Measurements from ENCODE around the gene TEDDM1. TPM values are rescaled to one million over a fixed set of nuclear protein-coding genes. Genes with fewer than 3 reads are reported as not detected.

The TEDDM1 gene
- not detected in 2 replicates for total RNA-seq
- polyA plus RNA-seq = not detected in 2 replicates
- polyA plus RNA-seq (2011; cell fraction: cytosol; rRNA removed) = not detected in 2 replicates
- polyA plus RNA-seq (2011; cell fraction: nucleus; rRNA removed) = not detected in 2 replicates
- 0.07 TPM in 1 of 2 replicates, not detected in the other for polyA plus RNA-seq (2012)
- not detected in 2 replicates for polyA minus RNA-seq
- not detected for polyA minus RNA-seq (2011; cell fraction: cytosol; rRNA and poly(A)+ RNA removed)
- polyA minus RNA-seq (2011; cell fraction: nucleus; rRNA and poly(A)+ RNA removed) = not detected in 2 replicates
- Bru-seq, nascent RNA = not detected
- BruChase-seq, experiment 1, labeled RNA remaining after a 6-hour chase = not detected
- BruChase-seq, experiment 2, labeled RNA remaining after a 2-hour chase = not detected
- long read RNA-seq = 0 reads

GRCh38 chr1:182400567-182400966, at the start of gene TEDDM1:
Gene TEDDM1, minus strand, starts transcription at chr1:182400667. Its CDS starts 182 bp downstream, at chr1:182400485.
- POLR2A ChIA-PET = no interaction called here
- no peak for FAIRE-seq
- BruUV-seq (replicated peaks) = no TSS peak

More at GRCh38 chr1:182400567-182400966, at the start of gene TEDDM1:
- Histone ChIP-seq H3K27me3 (ENCODE audit: control insufficient read depth in 2 of 2, insufficient read depth in 2 of 2, low read length in 2 of 2) (no peaks in the 10 kb centered on the region), H4K20me1 (replicated peaks; ENCODE audit: control insufficient read depth, extremely low read depth, insufficient read depth, low read length) (no peaks in the 10 kb centered on the region), H3K4me2 (ENCODE audit: insufficient read depth, low read length) (no peak within 1 kb of the TSS), H3K9ac (replicated peaks; ENCODE audit: extremely low read depth, insufficient read depth, low read length) (no peak within 1 kb of the TSS), H3K79me2 (ENCODE audit: control insufficient read depth, insufficient read depth, low read length) (no peaks in the 10 kb centered on the region), H3K36me3 (ENCODE audit: control insufficient read depth in 2 of 2, extremely low read depth in 1 of 2, insufficient read depth in 2 of 2, low read length in 2 of 2) (no peaks in the 10 kb centered on the region), H3K4me3 (replicated peaks in 1 of 3; ENCODE audit: insufficient read depth in 1 of 3, low read depth in 1 of 3, low read length in 3 of 3) (no peak within 1 kb of the TSS), H3K4me1 (ENCODE audit: control insufficient read depth, extremely low read depth, insufficient read depth, low read length) (no peaks in the 10 kb centered on the region), H3K27ac (ENCODE audit: insufficient read depth, low read depth, low read length) (no peak within 1 kb of the TSS), H3K9me1 (replicated peaks; ENCODE audit: control insufficient read depth, extremely low read depth, insufficient read depth, low read length) (no peaks in the 10 kb centered on the region), H3K9me3 (replicated peaks; ENCODE audit: control insufficient read depth, insufficient read depth, low read length) (no peaks in the 10 kb centered on the region), H2AFZ (ENCODE audit: low read depth, low read length) (no peak within 1 kb of the TSS)
- dilution Hi-C loops (cut with MboI; ENCODE audit: extremely low pct_ligation_motif_present, low sequenced_read_pairs) = no loop called here
- CTCF ChIA-PET = interaction anchor here (1.4 to 10.7 kb wide), 2 partner anchors 258 to 315 kb away, joined by 5 to 670 read pairs; no protein-coding TSS in a partner anchor
- TF ChIP-seq MYC (IDR thresholded peaks at IDR 0.05; ENCODE audit: low read depth, low read length) (no peak), MAX (IDR thresholded peaks at IDR 0.05; ENCODE audit: insufficient read depth, insufficient read length) (no peak), POLR2AphosphoS5 (IDR thresholded peaks at IDR 0.05; ENCODE audit: insufficient read depth, low read depth, low read length) (no peak), JUN (IDR thresholded peaks at IDR 0.05; ENCODE audit: borderline replicate concordance, insufficient read depth, insufficient read length, low read depth) (no peak), FOS (IDR thresholded peaks at IDR 0.05; ENCODE audit: borderline replicate concordance, insufficient read depth, low read length) (no peak), POLR2A (IDR thresholded peaks at IDR 0.05; ENCODE audit: low read depth, low read length) (no peak), EZH2 (IDR thresholded peaks at IDR 0.05; ENCODE audit: borderline replicate concordance, low read depth, low read length, severe bottlenecking) (no peak), GATA2 (IDR thresholded peaks at IDR 0.05; ENCODE audit: insufficient read depth, insufficient read length, low read depth, low read length) (no peak), CTCF (IDR thresholded peaks at IDR 0.05; ENCODE audit: extremely low read depth in 1 of 2, insufficient read depth in 1 of 2, low read depth in 1 of 2, low read length in 2 of 2) (no peak)
- DNase-seq (ENCODE audit: low read depth, low spot score) = no peak
- intact Hi-C loops (cut with micrococcal nuclease) = no loop called here

Measured in endothelial cell of umbilical vein (primary cell).